Measurements from ENCODE around the gene CCDC170.

GRCh38 chr6:151661928-151662327 lies 168.1 kb downstream of the CCDC170 start:
- peak; percentile 19 to 40 for TF ChIP-seq CTCF (conservative IDR thresholded peaks at IDR 0.05 in 1 of 2, IDR thresholded peaks at IDR 0.05 in 1 of 2; ENCODE audit: extremely low read depth in 1 of 2, insufficient read depth in 1 of 2, low read depth in 1 of 2, low read length in 2 of 2)
- no peak for TF ChIP-seq EZH2 (IDR thresholded peaks at IDR 0.05; ENCODE audit: borderline replicate concordance, low read length)

All from mammary epithelial cell (primary cell).